Small intestine (tissue), 7 donors: ENCODE results near the gene KANTR. TPM values are rescaled to one million over a fixed set of nuclear protein-coding genes. Genes with fewer than 3 reads are reported as not detected.
A peak's percentile ranks its signal among the peaks of the same experiment; 100 is the strongest.

Experiments
- DNase-seq, 2 donors: peaks; one replicate each; pipeline versions ENCODE4 v3.0.0 to v3.0.0-alpha.2; 2013
- FAIRE-seq: peaks from 2 replicates; lab custom pipeline; 2012; peaks lifted over from hg19 to GRCh38; lab: Jason Lieb, UNC
- H3K27ac ChIP-seq, 3 donors: one replicate each; pipeline ENCODE4 v1.5.1; 2013; ENCODE audit warnings: low read length in 2 of 3, mild to moderate bottlenecking in 2 of 3, control low read depth in 1 of 3, inconsistent platforms in 1 of 3, low read depth in 1 of 3, moderate library complexity in 1 of 3
- H3K27me3 ChIP-seq, 3 donors: one replicate each; pipeline ENCODE4 v1.6.1; 2013; ENCODE audit warnings: low read length in 3 of 3, inconsistent platforms in 1 of 3; ENCODE audit not compliant: control insufficient read depth in 3 of 3, insufficient read depth in 3 of 3
- H3K36me3 ChIP-seq, 3 donors: one replicate each; pipeline ENCODE4 v1.6.1; 2013; ENCODE audit warnings: low read length in 3 of 3, inconsistent platforms in 1 of 3, low read depth in 1 of 3, mild to moderate bottlenecking in 1 of 3, moderate library complexity in 1 of 3; ENCODE audit not compliant: control insufficient read depth in 3 of 3, insufficient read depth in 2 of 3
- H3K4me1 ChIP-seq, 3 donors: one replicate each; pipeline ENCODE4 v1.6.1; 2013; ENCODE audit warnings: low read length in 2 of 3, inconsistent platforms in 1 of 3, low read depth in 1 of 3, mild to moderate bottlenecking in 1 of 3, moderate library complexity in 1 of 3; ENCODE audit not compliant: control insufficient read depth in 3 of 3, insufficient read depth in 2 of 3
- H3K4me3 ChIP-seq, 3 donors: one replicate each; pipeline ENCODE4 v1.5.1; 2013; ENCODE audit warnings: low read length in 3 of 3, control low read depth in 1 of 3, inconsistent platforms in 1 of 3, low read depth in 1 of 3, mild to moderate bottlenecking in 1 of 3, moderate library complexity in 1 of 3
- H3K9me3 ChIP-seq, 2 donors: one replicate each; pipeline ENCODE4 v1.6.1; 2013; ENCODE audit warnings: low read depth in 1 of 2, low read length in 1 of 2; ENCODE audit not compliant: control insufficient read depth in 2 of 2, insufficient read depth in 1 of 2
- WGBS, 3 donors: extraction: QIAGEN DNeasy Blood & Tissue Kit; methylation state at CpG; one replicate each; pipeline ENCODE4 v1.1.7; 2013; 5-methylcytosine and 5-hydroxymethylcytosine counted together
- polyA plus RNA-seq, 4 donors: library from polyadenylated mRNA; stranded (reverse) in 3 of 4; unstranded in 1 of 4; fragments of 200-250 nt in 3 of 4; fragments of 120-200 nt in 1 of 4; gene quantifications; one replicate each; pipeline versions ENCODE4 v1.2.1 to v1.2.3, GENCODE V29; 2013
- donor health status: healthy with polysubstance abuse.
- donor health status: control.
- donor health status: control.
- donor health status: Bipolar disorder and iron deficiency.
- donor health status: healthy.

KANTR gene
- polyA plus RNA-seq, 4 donors = 1.4 to 12.5 (median 4.0) TPM

DNA sequence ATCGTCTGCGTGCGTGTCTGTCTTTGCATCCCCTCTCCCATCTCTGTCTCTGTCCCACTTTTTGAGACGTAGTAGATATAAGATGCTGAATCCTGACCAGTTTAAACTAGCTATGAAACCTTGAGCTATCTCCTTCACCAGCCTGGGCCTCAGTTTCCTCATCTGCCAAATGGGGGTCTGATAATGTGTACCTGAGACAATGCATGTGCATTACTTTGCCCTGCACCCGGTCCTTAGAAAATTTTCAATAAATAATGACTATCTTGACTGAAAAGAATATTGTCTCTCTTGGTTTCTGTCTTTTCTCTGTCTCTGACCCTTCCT is 602 bp downstream of the KANTR start:
- H3K4me3 ChIP-seq = peak overlapping the region; percentile 41 to 73 (median 62)
- 0 to 24% (median 18%) methylated on average over 5 of the region's 5 CpGs for WGBS, 3 donors
- H3K27me3 ChIP-seq = no peaks in the 10 kb centered on the region
- FAIRE-seq = no peak
- no peak for DNase-seq
- H3K27ac ChIP-seq = peak overlapping the region; percentile 72 to 96 (median 95)
- peaks cover 0 to 5% (median 0%) of the 10 kb centered on the region in 3 donors for H3K36me3 ChIP-seq
- H3K9me3 ChIP-seq = no peaks in the 10 kb centered on the region
- no peaks in the 10 kb centered on the region for H3K4me1 ChIP-seq

DNA sequence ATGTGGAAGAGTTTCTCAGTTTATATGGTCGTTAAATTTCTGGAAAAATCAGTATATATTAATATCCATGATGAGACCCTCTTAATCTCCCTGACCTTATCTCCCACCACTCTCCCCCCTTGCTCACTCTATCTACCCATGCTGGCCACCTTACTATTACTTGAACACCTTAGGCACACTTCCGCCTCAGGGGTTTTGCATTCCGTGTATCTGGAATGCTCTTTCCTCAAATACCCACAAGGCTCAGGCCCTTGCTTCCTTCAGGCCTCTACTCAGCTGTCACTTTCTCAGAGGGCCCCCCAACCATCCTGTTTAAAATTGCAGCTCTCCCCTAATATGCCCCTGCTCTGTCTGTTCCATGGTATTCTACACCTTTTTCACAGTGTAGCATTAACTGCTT is 1.9 kb downstream of the KANTR start:
- Histone ChIP-seq H3K9me3 (no peaks in the 10 kb centered on the region), H3K27ac (no peak overlapping the region), H3K36me3 (peaks cover 0 to 5% (median 0%) of the 10 kb centered on the region in 3 donors), H3K27me3 (no peaks in the 10 kb centered on the region), H3K4me1 (no peaks in the 10 kb centered on the region), H3K4me3 (no peak overlapping the region)
- FAIRE-seq = no peak
- no peak for DNase-seq
- 77 to 91% (median 80%) methylated on average over 3 of the region's 3 CpGs for WGBS, 3 donors

DNA sequence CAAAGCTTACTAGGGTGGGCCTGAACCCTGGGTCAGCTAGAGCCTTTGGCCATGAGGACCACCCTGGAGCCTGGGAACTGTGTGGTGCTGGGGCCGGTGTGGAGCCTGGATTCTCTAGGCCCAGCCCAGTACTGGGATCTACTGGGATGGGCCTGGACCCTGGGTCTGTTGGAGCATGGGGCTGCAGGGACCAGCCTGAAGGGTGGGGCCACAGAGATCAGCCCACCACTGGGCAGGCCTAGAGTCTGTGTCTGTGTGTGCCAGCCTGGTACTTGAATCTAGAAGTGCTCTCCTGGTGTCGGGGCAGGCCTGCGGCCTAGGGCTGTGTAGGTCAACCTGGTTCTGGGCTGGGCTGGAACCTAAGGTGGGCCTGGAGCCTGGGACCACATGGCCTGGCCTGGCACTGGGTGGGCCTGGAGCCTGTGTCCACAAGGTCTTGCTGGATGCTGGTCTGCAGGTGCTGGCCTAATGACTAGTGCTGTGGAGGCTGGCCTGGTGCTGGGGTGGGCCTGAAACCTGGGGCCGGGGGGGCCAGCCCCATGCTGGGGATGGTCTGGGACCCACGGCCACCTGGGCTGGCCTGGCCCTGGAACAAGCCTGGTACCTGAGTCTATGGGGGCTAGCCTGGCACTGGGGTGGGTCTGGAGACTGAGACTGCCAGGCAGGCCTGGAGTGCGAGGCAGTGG is 21.1 kb downstream of the KANTR start:
- DNase-seq (no peak), FAIRE-seq (no peak)
- Histone ChIP-seq H3K27ac (peak overlapping the region in 1 of 3 donors; percentile 27), H3K4me1 (no peaks in the 10 kb centered on the region), H3K4me3 (no peak overlapping the region), H3K9me3 (no peaks in the 10 kb centered on the region), H3K27me3 (no peaks in the 10 kb centered on the region), H3K36me3 (peaks cover 0 to 9% (median 0%) of the 10 kb centered on the region in 3 donors)
- WGBS, 3 donors = 90 to 98% (median 93%) methylated on average over 4 to 6 of the region's 6 CpGs

DNA sequence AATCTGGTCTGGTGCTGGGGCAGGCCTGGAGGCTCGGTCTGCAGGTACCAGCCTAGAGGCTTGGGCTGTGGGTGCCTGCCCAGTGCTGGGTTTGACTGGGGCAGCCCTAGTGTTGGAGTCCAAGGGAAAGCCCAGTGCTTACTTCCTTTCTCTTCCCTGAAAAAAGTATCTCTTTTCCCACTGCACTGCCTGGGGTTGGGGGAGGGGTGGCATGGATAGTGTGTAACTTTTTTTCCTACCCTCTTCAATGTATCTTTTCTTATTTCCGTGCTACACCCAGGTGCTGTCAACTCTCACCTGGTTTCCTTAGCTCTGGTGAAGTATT is 21.6 kb downstream of the KANTR start:
- Histone ChIP-seq H3K27me3 (no peaks in the 10 kb centered on the region), H3K4me1 (no peaks in the 10 kb centered on the region), H3K4me3 (no peak overlapping the region), H3K27ac (peak overlapping the region in 1 of 3 donors; percentile 27), H3K9me3 (no peaks in the 10 kb centered on the region), H3K36me3 (peaks cover 0 to 9% (median 0%) of the 10 kb centered on the region in 3 donors)
- WGBS, 3 donors = 48 to 70% (median 54%) methylated on average over 2 of the region's 2 CpGs
- DNase-seq (no peak), FAIRE-seq (no peak)

DNA sequence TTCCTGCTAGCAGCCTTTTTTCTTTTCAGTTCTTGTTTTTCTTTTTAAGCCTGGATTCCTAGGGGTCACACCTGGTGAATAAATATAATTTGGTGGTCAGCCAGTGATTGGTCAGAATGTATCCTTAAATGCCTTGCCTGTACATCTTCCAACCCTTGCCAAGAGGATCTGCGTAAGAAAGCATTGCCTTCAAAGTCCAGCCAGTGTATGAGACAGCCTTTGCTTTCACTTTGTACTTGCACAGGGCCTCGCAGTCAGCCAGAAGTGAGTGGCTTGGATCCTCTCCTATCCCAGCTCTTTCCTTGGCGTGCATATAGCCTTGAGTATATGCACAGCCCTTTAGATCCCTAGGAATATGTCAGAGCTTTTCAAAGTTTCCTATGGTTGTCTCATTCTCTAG is 22.2 kb downstream of the KANTR start:
- H3K27me3 ChIP-seq = no peaks in the 10 kb centered on the region
- H3K4me1 ChIP-seq = no peaks in the 10 kb centered on the region
- H3K27ac ChIP-seq = peak overlapping the region in 2 of 3 donors; percentile 27 to 33
- H3K4me3 ChIP-seq = no peak overlapping the region
- no peaks in the 10 kb centered on the region for H3K9me3 ChIP-seq
- H3K36me3 ChIP-seq = peaks cover 0 to 9% (median 0%) of the 10 kb centered on the region in 3 donors
- 27 to 43% (median 38%) methylated on average over 3 of the region's 3 CpGs for WGBS, 3 donors
- DNase-seq = peak; percentile 4 to 54
- FAIRE-seq = no peak

DNA sequence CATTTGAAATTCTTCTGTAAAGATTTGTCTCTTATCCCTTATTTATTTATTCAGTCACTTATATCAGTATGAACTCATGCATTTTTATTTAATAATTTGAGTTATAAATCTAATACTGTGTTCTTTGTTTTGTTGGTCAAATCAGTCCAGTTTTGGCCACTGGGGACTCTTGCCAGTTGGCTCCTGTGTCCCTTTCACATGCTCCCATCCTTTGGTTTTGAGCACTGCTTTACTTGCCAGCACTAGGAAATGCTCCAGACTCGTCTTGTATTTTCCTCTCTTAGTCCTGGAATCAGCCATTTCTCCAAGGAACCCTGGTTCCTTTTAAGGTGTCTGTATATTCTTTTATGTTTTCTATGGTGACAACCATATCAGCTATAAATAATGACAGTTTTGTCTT is 28.1 kb downstream of the KANTR start:
- Histone ChIP-seq H3K27me3 (no peaks in the 10 kb centered on the region), H3K27ac (no peak overlapping the region), H3K4me1 (no peaks in the 10 kb centered on the region), H3K4me3 (no peak overlapping the region), H3K36me3 (peaks cover 0 to 3% (median 0%) of the 10 kb centered on the region in 3 donors), H3K9me3 (no peaks in the 10 kb centered on the region)
- no peak for DNase-seq
- 40 to 91% (median 52%) methylated on average over 1 of the region's 1 CpG for WGBS, 3 donors
- FAIRE-seq = no peak

DNA sequence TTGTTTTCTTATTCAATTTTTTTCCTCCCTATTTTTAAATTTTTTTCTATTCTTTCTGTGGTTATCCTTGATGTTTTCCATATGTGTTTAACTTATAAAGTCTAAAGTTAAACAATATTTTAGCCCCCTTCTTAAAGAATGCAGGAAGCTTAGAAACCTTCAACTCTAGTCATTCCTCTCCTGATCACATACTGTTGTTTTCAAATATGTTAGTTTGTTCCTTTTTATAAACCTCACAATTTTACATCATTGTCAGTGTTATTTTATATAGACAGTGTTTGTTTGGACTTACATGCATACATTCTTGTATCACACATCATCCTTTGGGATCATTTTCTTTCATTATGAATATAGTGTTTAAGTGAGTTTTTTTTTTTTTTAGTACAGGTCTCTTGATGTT is 31.6 kb downstream of the KANTR start:
- peaks cover 0 to 3% (median 0%) of the 10 kb centered on the region in 3 donors for H3K36me3 ChIP-seq
- no peak for FAIRE-seq
- DNase-seq = no peak
- no peaks in the 10 kb centered on the region for H3K4me1 ChIP-seq
- H3K9me3 ChIP-seq = no peaks in the 10 kb centered on the region
- no peak overlapping the region for H3K27ac ChIP-seq
- H3K4me3 ChIP-seq = no peak overlapping the region
- no peaks in the 10 kb centered on the region for H3K27me3 ChIP-seq

DNA sequence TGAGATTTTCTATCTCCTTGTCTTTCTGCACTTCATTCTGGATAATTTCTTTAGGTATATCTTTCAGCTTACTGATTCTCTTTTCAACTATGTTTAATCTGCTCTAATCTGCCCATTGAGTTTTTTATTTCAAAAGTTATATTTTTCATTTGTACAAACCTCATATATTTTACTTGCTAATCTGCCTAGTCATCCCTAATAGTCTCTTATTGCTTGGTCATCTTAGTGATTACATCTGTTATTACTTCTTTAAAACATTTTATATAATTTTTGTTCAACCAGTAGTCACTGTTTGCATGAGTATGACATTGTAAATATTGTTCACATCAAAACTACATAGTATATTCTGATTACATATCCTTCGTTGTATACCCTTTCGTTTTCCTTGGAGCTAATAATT is 32.4 kb downstream of the KANTR start:
- FAIRE-seq = no peak
- Histone ChIP-seq H3K27ac (no peak overlapping the region), H3K4me3 (no peak overlapping the region), H3K27me3 (no peaks in the 10 kb centered on the region), H3K4me1 (no peaks in the 10 kb centered on the region), H3K9me3 (no peaks in the 10 kb centered on the region), H3K36me3 (peaks cover 0 to 3% (median 0%) of the 10 kb centered on the region in 3 donors)
- DNase-seq = no peak
- WGBS, 3 donors = 80 to 98% (median 96%) methylated on average over 2 of the region's 2 CpGs
